Prostate gland (tissue), 2 donors: ENCODE data around the gene IL10. TPM values are rescaled to one million over a fixed set of nuclear protein-coding genes. Genes with fewer than 3 reads are reported as not detected.

Experiments used
- DNase-seq: peaks from one replicate; pipeline ENCODE4 v3.0.0-alpha.2; 2019; ENCODE audit warnings: low spot score
- H3K27ac ChIP-seq, 2 donors: fragments of 200-600 bp; sonication (generic); 2 replicates each; pipeline ENCODE4 v1.5.1; 2017 to 2019
- H3K27me3 ChIP-seq: fragments of 200-600 bp; sonication (generic); replicated peaks from 2 replicates; pipeline ENCODE4 v1.5.1; 2019; ENCODE audit not compliant: insufficient read depth
- H3K36me3 ChIP-seq, 2 donors: fragments of 200-600 bp; sonication (generic); 1 replicate in 1 of 2; 2 replicates in 1 of 2; pipeline versions ENCODE4 v1.5.1 to v1.8.1; 2017 to 2019
- H3K4me1 ChIP-seq: fragments of 200-600 bp; sonication (generic); replicated peaks from 2 replicates; pipeline ENCODE4 v1.5.1; 2019
- H3K4me3 ChIP-seq, 2 donors: fragments of 200-600 bp; sonication (generic); 2 replicates each; pipeline ENCODE4 v1.5.1; 2017 to 2019
- H3K9me3 ChIP-seq: fragments of 200-600 bp; sonication (generic); 2 replicates; pipeline ENCODE4 v1.5.1; 2017
- POLR2A ChIP-seq: fragments of 450-650 bp; IDR thresholded peaks from one replicate; pipeline ENCODE4 v1.6.1; 2016; ENCODE audit warnings: antibody characterized with exemption, mild to moderate bottlenecking
- POLR2AphosphoS5 ChIP-seq: sonication (generic); formaldehyde crosslinking; IDR thresholded peaks from one replicate; pipeline ENCODE4 v1.6.1; 2017; ENCODE audit warnings: antibody characterized with exemption
- WGBS: methylation state at CpG from one replicate; pipeline ENCODE4 v1.1.5; 2018; 5-methylcytosine and 5-hydroxymethylcytosine counted together
- intact Hi-C: fragments of 100-400 bp; cut with DNase I; formaldehyde crosslinking; loops from one replicate; pipeline ENCODE4 v1.14.2; 2022
- total RNA-seq, 2 donors: library from RNA; depleted of rRNA; stranded (reverse); fragments of >200 nt; gene quantifications; one replicate each; pipeline ENCODE4 v1.1.0, GENCODE V29; 2016
- TF ChIP-seq, protein P1 (sequence below), 4 experiments: fragments of 200-600 bp in 2 of 4; fragments of 450-650 bp in 2 of 4; sonication (generic) in 2 of 4; IDR thresholded peaks; 1 replicate in 3 of 4; 2 replicates in 1 of 4; pipeline ENCODE4 v1.5.1; 2016 to 2019; ENCODE audit warnings: antibody characterized with exemption in 4 of 4, mild to moderate bottlenecking in 2 of 4, moderate library complexity in 2 of 4

IL10 gene
- total RNA-seq, 2 donors from 2014 or later: not detected

DNA sequence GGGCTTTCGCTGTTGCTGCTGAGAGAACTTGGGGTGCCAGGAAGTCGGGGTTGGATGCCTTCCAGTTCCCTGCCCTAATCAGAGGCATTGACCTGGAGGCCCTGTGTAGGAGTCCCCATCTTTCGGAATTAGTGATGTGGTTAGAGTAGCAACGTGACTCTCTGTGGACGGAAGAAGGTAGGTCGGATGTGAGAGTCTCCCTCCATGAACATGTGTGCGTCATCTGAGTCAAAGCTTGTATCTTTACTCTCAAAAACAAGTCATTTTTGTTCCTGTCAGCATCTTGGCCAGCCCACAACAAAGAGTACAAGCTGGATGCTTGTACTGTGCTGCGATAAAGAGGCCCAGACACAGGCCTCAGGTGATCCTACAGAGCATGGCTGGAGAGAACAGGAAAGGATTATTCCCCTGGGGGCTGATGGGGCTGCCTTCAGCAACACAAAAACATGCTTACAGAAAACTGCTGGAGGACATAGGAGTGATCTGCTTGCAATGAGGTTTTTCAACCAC, 31.0 kb upstream of the IL10 start:
- no peak for TF ChIP-seq POLR2A
- TF ChIP-seq, protein P1, sequence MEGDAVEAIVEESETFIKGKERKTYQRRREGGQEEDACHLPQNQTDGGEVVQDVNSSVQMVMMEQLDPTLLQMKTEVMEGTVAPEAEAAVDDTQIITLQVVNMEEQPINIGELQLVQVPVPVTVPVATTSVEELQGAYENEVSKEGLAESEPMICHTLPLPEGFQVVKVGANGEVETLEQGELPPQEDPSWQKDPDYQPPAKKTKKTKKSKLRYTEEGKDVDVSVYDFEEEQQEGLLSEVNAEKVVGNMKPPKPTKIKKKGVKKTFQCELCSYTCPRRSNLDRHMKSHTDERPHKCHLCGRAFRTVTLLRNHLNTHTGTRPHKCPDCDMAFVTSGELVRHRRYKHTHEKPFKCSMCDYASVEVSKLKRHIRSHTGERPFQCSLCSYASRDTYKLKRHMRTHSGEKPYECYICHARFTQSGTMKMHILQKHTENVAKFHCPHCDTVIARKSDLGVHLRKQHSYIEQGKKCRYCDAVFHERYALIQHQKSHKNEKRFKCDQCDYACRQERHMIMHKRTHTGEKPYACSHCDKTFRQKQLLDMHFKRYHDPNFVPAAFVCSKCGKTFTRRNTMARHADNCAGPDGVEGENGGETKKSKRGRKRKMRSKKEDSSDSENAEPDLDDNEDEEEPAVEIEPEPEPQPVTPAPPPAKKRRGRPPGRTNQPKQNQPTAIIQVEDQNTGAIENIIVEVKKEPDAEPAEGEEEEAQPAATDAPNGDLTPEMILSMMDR (IDR thresholded peaks at IDR 0.05): no peak
- no peak for TF ChIP-seq POLR2AphosphoS5
- intact Hi-C loops: loop anchor here (10.0 kb wide), 1 partner anchor 168 kb away; the partner anchor contains the start of gene DYRK3
- WGBS: 85% methylated on average over 8 of the region's 8 CpGs
- Histone ChIP-seq H3K27ac (no peak overlapping the region), H3K4me3 (no peak overlapping the region), H3K36me3 (no peaks in the 10 kb centered on the region), H3K27me3 (no peaks in the 10 kb centered on the region), H3K9me3 (no peaks in the 10 kb centered on the region), H3K4me1 (no peaks in the 10 kb centered on the region)
- no peak for DNase-seq

DNA sequence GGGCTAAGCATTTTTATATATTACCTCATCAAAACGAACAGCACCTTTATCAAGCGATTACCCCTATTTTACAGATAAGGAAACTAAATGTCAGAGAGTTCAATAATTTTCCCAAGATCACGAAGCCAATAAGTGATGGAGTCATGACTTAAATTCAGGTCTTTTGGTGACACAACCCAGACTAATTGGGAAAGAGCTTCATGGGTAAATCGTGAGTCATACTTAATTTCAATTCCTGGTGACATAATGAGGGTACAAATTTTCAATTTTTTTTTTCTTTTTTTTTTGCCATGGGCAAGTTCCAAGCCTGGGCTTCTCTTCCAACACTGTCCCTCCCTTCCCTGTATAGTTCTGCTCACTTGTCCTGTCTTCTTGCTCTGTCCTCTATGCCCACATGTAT, 30.1 kb upstream of the IL10 start:
- intact Hi-C loops: loop anchor here (10.0 kb wide), 1 partner anchor 168 kb away; the partner anchor contains the start of gene DYRK3
- Histone ChIP-seq H3K27ac (no peak overlapping the region), H3K36me3 (no peaks in the 10 kb centered on the region), H3K27me3 (no peaks in the 10 kb centered on the region), H3K9me3 (no peaks in the 10 kb centered on the region), H3K4me1 (no peaks in the 10 kb centered on the region), H3K4me3 (no peak overlapping the region)
- WGBS: 88% methylated on average over 4 of the region's 4 CpGs
- no peak for DNase-seq
- no peak for TF ChIP-seq POLR2AphosphoS5
- TF ChIP-seq, protein P1 (IDR thresholded peaks at IDR 0.05): no peak
- TF ChIP-seq POLR2A: no peak

DNA sequence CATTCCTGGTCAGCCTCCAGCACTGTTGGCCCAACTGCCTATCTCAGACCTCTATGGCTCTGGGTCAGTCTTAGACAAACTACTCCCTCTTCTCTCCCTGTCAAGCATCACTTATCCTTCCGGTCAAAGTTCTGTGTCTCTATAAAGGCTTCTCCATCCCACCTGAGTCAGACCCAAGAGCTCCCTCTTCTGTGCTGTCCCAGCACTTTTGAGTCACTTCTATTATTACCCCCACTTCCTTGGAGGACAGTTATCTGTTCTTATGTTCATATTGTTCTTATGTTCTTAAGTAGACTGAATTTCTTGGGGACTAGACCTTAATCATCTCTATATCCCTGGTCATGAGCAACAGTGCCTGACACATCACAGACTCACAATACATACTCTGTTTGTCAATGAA, 29.2 kb upstream of the IL10 start:
- DNase-seq: no peak
- TF ChIP-seq POLR2AphosphoS5 (no peak), POLR2A (no peak)
- TF ChIP-seq, protein P1 (IDR thresholded peaks at IDR 0.05): no peak
- H3K4me3 ChIP-seq: no peak overlapping the region
- no peaks in the 10 kb centered on the region for H3K9me3 ChIP-seq
- 76% methylated on average over 1 of the region's 1 CpG for WGBS
- no peak overlapping the region for H3K27ac ChIP-seq
- no peaks in the 10 kb centered on the region for H3K4me1 ChIP-seq
- H3K27me3 ChIP-seq: no peaks in the 10 kb centered on the region
- no peaks in the 10 kb centered on the region for H3K36me3 ChIP-seq
- intact Hi-C loops: loop anchor here (10.0 kb wide), 1 partner anchor 167 kb away; the partner anchor contains the start of gene DYRK3

DNA sequence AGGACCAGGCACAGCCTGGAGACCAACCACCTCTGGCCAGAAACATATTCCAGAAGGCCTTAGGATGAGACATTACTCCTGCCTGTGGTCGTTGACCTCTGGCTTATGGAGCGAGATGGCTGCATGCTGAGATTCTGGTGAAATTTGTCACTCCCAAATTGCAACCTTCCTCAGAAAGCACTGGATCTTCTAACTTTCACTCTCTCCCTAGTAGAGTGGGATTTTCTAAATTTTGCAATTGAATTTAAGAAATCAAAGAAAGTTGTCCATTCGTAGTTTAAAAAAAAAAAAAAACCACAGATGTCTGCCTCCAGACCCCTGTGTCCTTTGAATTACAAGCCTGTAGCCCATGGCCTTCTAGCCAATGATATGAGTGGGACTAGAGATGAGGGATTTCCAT, 28.6 kb upstream of the IL10 start:
- no peaks in the 10 kb centered on the region for H3K36me3 ChIP-seq
- H3K4me3 ChIP-seq: no peak overlapping the region
- no peak overlapping the region for H3K27ac ChIP-seq
- intact Hi-C loops: loop anchor here (10.0 kb wide), 1 partner anchor 166 kb away; the partner anchor contains the start of gene DYRK3
- H3K4me1 ChIP-seq: no peaks in the 10 kb centered on the region
- WGBS: 92% methylated on average over 3 of the region's 3 CpGs
- H3K27me3 ChIP-seq: no peaks in the 10 kb centered on the region
- DNase-seq: no peak
- no peaks in the 10 kb centered on the region for H3K9me3 ChIP-seq
- TF ChIP-seq, protein P1 (IDR thresholded peaks at IDR 0.05): no peak
- TF ChIP-seq POLR2AphosphoS5 (no peak), POLR2A (no peak)

DNA sequence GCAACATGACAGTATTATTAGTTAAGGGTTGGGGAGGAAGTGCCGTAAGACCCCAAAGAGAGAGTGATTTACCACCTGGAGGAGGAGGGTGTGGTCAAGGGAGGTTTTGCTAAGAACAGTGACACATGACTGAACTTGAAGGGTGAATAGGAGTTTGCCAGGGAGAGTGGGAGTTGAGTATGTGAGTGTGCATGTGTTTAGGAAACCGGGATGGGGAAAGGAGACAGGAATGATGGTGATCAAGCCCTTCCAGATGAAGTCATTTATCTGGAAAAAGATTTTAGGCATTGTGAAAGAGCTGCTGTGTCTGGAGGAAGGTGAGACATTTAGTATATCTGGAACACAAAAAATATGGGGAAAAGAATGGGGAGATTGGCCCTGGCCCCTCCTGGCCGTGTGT, 28.1 kb upstream of the IL10 start:
- H3K27me3 ChIP-seq: no peaks in the 10 kb centered on the region
- H3K27ac ChIP-seq: no peak overlapping the region
- intact Hi-C loops: loop anchor here (10.0 kb wide), 1 partner anchor 166 kb away; the partner anchor contains the start of gene DYRK3
- TF ChIP-seq POLR2AphosphoS5 (no peak), POLR2A (no peak)
- TF ChIP-seq, protein P1 (IDR thresholded peaks at IDR 0.05): no peak
- H3K4me3 ChIP-seq: no peak overlapping the region
- DNase-seq: no peak
- no peaks in the 10 kb centered on the region for H3K9me3 ChIP-seq
- H3K36me3 ChIP-seq: no peaks in the 10 kb centered on the region
- H3K4me1 ChIP-seq: no peaks in the 10 kb centered on the region
- 66% methylated on average over 3 of the region's 3 CpGs for whole genome bisulfite sequencing
